ENCODE data around the gene UBE2F. TPM values are rescaled to one million over a fixed set of nuclear protein-coding genes. Genes with fewer than 3 reads are reported as not detected.

The UBE2F gene
- total and polyA plus RNA-seq, 12 donors: 26.8 to 101 (median 54.5) TPM

- H3K4me1 ChIP-seq (replicated peaks in 1 of 2): no peaks in the 10 kb centered on the region
- H3K9me3 ChIP-seq (replicated peaks in 1 of 3): no peaks in the 10 kb centered on the region
- no peaks in the 10 kb centered on the region for H3K27me3 ChIP-seq
- DNase-seq: no peak
- no peak overlapping the region for H3K4me3 ChIP-seq
- H3K27ac ChIP-seq: no peak overlapping the region
- WGBS, 4 donors: 86 to 94% (median 89%) methylated on average over 8 of the region's 8 CpGs
- intact Hi-C loops (cut with DNase I): no loop called here
- TF ChIP-seq CTCF (IDR thresholded peaks at IDR 0.05) (no peak), POLR2A (IDR thresholded peaks at IDR 0.05) (no peak)
- peaks cover 0 to 11% of the 10 kb centered on the region in 2 donors for H3K36me3 ChIP-seq (replicated peaks in 1 of 2)
Observed at GRCh38 chr2:238016526-238016925, 49.7 kb downstream of the UBE2F start.

- intact Hi-C loops (cut with DNase I): no loop called here
- Histone ChIP-seq H3K36me3 (replicated peaks in 1 of 2) (peaks cover 0 to 12% of the 10 kb centered on the region in 2 donors), H3K27ac (no peak overlapping the region), H3K4me3 (no peak overlapping the region), H3K4me1 (replicated peaks in 1 of 2) (no peaks in the 10 kb centered on the region), H3K27me3 (no peaks in the 10 kb centered on the region), H3K9me3 (replicated peaks in 1 of 3) (no peaks in the 10 kb centered on the region)
- 89 to 100% (median 96%) methylated on average over 2 of the region's 2 CpGs for WGBS, 4 donors
- DNase-seq: no peak
- TF ChIP-seq CTCF (IDR thresholded peaks at IDR 0.05) (no peak), POLR2A (IDR thresholded peaks at IDR 0.05) (no peak)
Observed at GRCh38 chr2:238019962-238020361, 53.1 kb downstream of the UBE2F start.

- H3K27me3 ChIP-seq: no peaks in the 10 kb centered on the region
- TF ChIP-seq CTCF (IDR thresholded peaks at IDR 0.05) (no peak), POLR2A (IDR thresholded peaks at IDR 0.05) (no peak)
- peaks cover 0 to 12% of the 10 kb centered on the region in 2 donors for H3K36me3 ChIP-seq (replicated peaks in 1 of 2)
- no peak for DNase-seq
- intact Hi-C loops (cut with DNase I): no loop called here
- WGBS, 4 donors: 85 to 93% (median 88%) methylated on average over 9 of the region's 9 CpGs
- no peaks in the 10 kb centered on the region for H3K4me1 ChIP-seq (replicated peaks in 1 of 2)
- no peak overlapping the region for H3K27ac ChIP-seq
- no peak overlapping the region for H3K4me3 ChIP-seq
- no peaks in the 10 kb centered on the region for H3K9me3 ChIP-seq (replicated peaks in 1 of 3)
Observed at GRCh38 chr2:238020816-238021215, 54.0 kb downstream of the UBE2F start.

- 94 to 98% (median 97%) methylated on average over 4 of the region's 4 CpGs for WGBS, 4 donors
- H3K27me3 ChIP-seq: no peaks in the 10 kb centered on the region
- H3K9me3 ChIP-seq (replicated peaks in 1 of 3): no peaks in the 10 kb centered on the region
- H3K36me3 ChIP-seq (replicated peaks in 1 of 2): peaks cover 0 to 12% of the 10 kb centered on the region in 2 donors
- intact Hi-C loops (cut with DNase I): no loop called here
- TF ChIP-seq CTCF (IDR thresholded peaks at IDR 0.05) (no peak), POLR2A (IDR thresholded peaks at IDR 0.05) (no peak)
- no peak for DNase-seq
- no peaks in the 10 kb centered on the region for H3K4me1 ChIP-seq (replicated peaks in 1 of 2)
- no peak overlapping the region for H3K4me3 ChIP-seq
- no peak overlapping the region for H3K27ac ChIP-seq
Observed at GRCh38 chr2:238021327-238021726, 54.5 kb downstream of the UBE2F start.

Measured in adrenal gland (tissue), 12 donors.